Adrenal gland (tissue), 5 donors: ENCODE results near the gene PTCD1.

ENCODE experiments used
- POLR2A ChIP-seq, 2 donors: fragments of 450-650 bp; IDR thresholded peaks; one replicate each; pipeline ENCODE4 v1.6.1; 2017; ENCODE audit warnings: antibody characterized with exemption in 2 of 2, mild to moderate bottlenecking in 2 of 2, moderate library complexity in 1 of 2
- TF ChIP-seq, protein P1 (sequence below), 6 experiments: fragments of 450-650 bp in 4 of 6; fragments of 200-600 bp in 2 of 6; sonication (generic) in 1 of 6; IDR thresholded peaks; 1 replicate in 5 of 6; 2 replicates in 1 of 6; pipeline versions ENCODE4 v1.5.1 to v1.8.0; 2016 to 2021; ENCODE audit warnings: antibody characterized with exemption in 6 of 6, mild to moderate bottlenecking in 2 of 6, moderate library complexity in 1 of 6
- donor health status: DM: no; HTN: no; CAD: no.

DNA sequence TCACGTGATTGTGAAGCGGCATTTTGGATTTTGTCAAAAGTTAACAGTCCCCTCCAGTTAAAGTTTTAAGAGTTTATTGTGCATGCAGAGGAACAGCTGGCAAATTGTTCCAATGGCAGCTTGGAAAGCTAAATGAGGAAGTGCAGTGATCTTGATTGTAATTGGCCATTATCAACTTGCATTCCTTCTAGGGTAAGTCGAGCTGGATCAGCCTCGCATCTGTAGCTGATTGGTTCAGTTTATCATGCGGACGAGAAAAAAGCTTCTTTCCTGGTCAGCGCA is 34.7 kb upstream of the PTCD1 start:
- TF ChIP-seq, protein P1, sequence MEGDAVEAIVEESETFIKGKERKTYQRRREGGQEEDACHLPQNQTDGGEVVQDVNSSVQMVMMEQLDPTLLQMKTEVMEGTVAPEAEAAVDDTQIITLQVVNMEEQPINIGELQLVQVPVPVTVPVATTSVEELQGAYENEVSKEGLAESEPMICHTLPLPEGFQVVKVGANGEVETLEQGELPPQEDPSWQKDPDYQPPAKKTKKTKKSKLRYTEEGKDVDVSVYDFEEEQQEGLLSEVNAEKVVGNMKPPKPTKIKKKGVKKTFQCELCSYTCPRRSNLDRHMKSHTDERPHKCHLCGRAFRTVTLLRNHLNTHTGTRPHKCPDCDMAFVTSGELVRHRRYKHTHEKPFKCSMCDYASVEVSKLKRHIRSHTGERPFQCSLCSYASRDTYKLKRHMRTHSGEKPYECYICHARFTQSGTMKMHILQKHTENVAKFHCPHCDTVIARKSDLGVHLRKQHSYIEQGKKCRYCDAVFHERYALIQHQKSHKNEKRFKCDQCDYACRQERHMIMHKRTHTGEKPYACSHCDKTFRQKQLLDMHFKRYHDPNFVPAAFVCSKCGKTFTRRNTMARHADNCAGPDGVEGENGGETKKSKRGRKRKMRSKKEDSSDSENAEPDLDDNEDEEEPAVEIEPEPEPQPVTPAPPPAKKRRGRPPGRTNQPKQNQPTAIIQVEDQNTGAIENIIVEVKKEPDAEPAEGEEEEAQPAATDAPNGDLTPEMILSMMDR (IDR thresholded peaks at IDR 0.05) = no peak
- TF ChIP-seq POLR2A (IDR thresholded peaks at IDR 0.05) = no peak
